HEK293 (cell line): ENCODE measurements around the gene ZNF687.
A peak's percentile ranks its signal among the peaks of the same experiment; 100 is the strongest.

Source experiments
- CTCF ChIA-PET: fragments of 350-600 bp; formaldehyde crosslinking; extraction: SDS; loops from one replicate; lab custom pipeline; 2021; ENCODE audit warnings: antibody characterized with exemption; lab: Yijun Ruan, JAX
- POLR2A ChIA-PET: fragments of 300-600 bp; formaldehyde crosslinking; extraction: SDS; loops from one replicate; lab custom pipeline; 2020; ENCODE audit warnings: antibody characterized with exemption, inconsistent platforms; lab: Yijun Ruan, JAX
- H3K27ac ChIP-seq: fragments of 200-500 bp; sonication (Bioruptor generic); 2 replicates; pipeline ENCODE4 v1.5.1; 2014; ENCODE audit warnings: low read depth, low read length, control low read depth, inconsistent platforms; ENCODE audit errors: extremely low read depth
- H3K36me3 ChIP-seq, 2 experiments: fragments of 200-500 bp in 1 of 2; sonication (Bioruptor generic) in 1 of 2; 1 replicate in 1 of 2; 2 replicates in 1 of 2; pipeline ENCODE4 v1.5.1; 2014 to 2017; ENCODE audit warnings: inconsistent platforms in 2 of 2, low read length in 2 of 2; ENCODE audit not compliant: control insufficient read depth in 2 of 2, insufficient read depth in 1 of 2
- H3K4me1 ChIP-seq: fragments of 200-500 bp; sonication (Bioruptor generic); 2 replicates; pipeline ENCODE4 v1.5.1; 2014; ENCODE audit warnings: mild to moderate bottlenecking, low read length, inconsistent platforms; ENCODE audit not compliant: control insufficient read depth, insufficient read depth
- H3K4me3 ChIP-seq: 2 replicates; pipeline ENCODE4 v1.5.1; 2011; ENCODE audit warnings: low read depth, mild to moderate bottlenecking, control low read depth, low read length, moderate library complexity
- H3K9me3 ChIP-seq: fragments of 200-500 bp; sonication (Bioruptor generic); 2 replicates; pipeline ENCODE4 v1.5.1; 2014; ENCODE audit warnings: low read depth, low read length, inconsistent platforms; ENCODE audit not compliant: control insufficient read depth, insufficient read depth
- BCL11A ChIP-seq: fragments of 450-650 bp; formaldehyde crosslinking; IDR thresholded peaks from 2 replicates; pipeline ENCODE4 v1.5.1; 2016; ENCODE audit warnings: low read depth, missing biosample characterization, missing genetic modification characterization
- CTCF ChIP-seq: fragments of 450-650 bp; formaldehyde crosslinking; IDR thresholded peaks from 2 replicates; pipeline ENCODE4 v1.5.1; 2016; ENCODE audit warnings: missing biosample characterization, missing genetic modification characterization
- GLIS1 ChIP-seq: fragments of 450-650 bp; formaldehyde crosslinking; IDR thresholded peaks from 2 replicates; pipeline ENCODE4 v1.5.1; 2016; ENCODE audit warnings: missing biosample characterization, missing genetic modification characterization
- KLF1 ChIP-seq: fragments of 450-650 bp; formaldehyde crosslinking; IDR thresholded peaks from 2 replicates; pipeline ENCODE4 v1.5.1; 2016; ENCODE audit warnings: missing biosample characterization, missing genetic modification characterization
- PATZ1 ChIP-seq: fragments of 450-650 bp; formaldehyde crosslinking; IDR thresholded peaks from 2 replicates; pipeline ENCODE4 v1.5.1; 2016; ENCODE audit warnings: missing biosample characterization, missing genetic modification characterization
- SALL2 ChIP-seq: fragments of 450-650 bp; formaldehyde crosslinking; IDR thresholded peaks from 2 replicates; pipeline ENCODE4 v1.5.0; 2017; ENCODE audit warnings: missing biosample characterization, mild to moderate bottlenecking, missing genetic modification characterization, borderline replicate concordance
- ZBTB1 ChIP-seq: fragments of 450-650 bp; formaldehyde crosslinking; IDR thresholded peaks from 2 replicates; pipeline ENCODE4 v1.5.1; 2016; ENCODE audit warnings: missing biosample characterization, missing genetic modification characterization
- ZIC2 ChIP-seq: fragments of 450-650 bp; formaldehyde crosslinking; IDR thresholded peaks from 2 replicates; pipeline ENCODE4 v1.5.1; 2016; ENCODE audit warnings: missing biosample characterization, missing genetic modification characterization
- ZNF121 ChIP-seq: fragments of 450-650 bp; formaldehyde crosslinking; IDR thresholded peaks from 2 replicates; pipeline ENCODE4 v1.5.1; 2016; ENCODE audit warnings: missing biosample characterization, missing genetic modification characterization
- ZNF214 ChIP-seq: fragments of 450-650 bp; formaldehyde crosslinking; IDR thresholded peaks from 2 replicates; pipeline ENCODE4 v1.5.1; 2017; ENCODE audit warnings: missing biosample characterization, mild to moderate bottlenecking, missing genetic modification characterization, borderline replicate concordance
- ZNF266 ChIP-seq: fragments of 450-650 bp; formaldehyde crosslinking; IDR thresholded peaks from 2 replicates; pipeline ENCODE4 v1.5.1; 2016; ENCODE audit warnings: missing biosample characterization, missing genetic modification characterization, low read depth
- ZNF302 ChIP-seq: fragments of 450-650 bp; formaldehyde crosslinking; IDR thresholded peaks from 2 replicates; pipeline ENCODE4 v1.5.1; 2016; ENCODE audit warnings: missing biosample characterization, missing genetic modification characterization, low read depth
- ZNF426 ChIP-seq: fragments of 450-650 bp; formaldehyde crosslinking; IDR thresholded peaks from 2 replicates; pipeline ENCODE4 v1.5.1; 2017; ENCODE audit warnings: missing biosample characterization, missing genetic modification characterization, mild to moderate bottlenecking, inconsistent platforms, moderate library complexity
- ZNF433 ChIP-seq: fragments of 450-650 bp; formaldehyde crosslinking; IDR thresholded peaks from 2 replicates; pipeline ENCODE4 v1.5.1; 2016; ENCODE audit warnings: missing biosample characterization, missing genetic modification characterization, low read depth
- ZNF571 ChIP-seq: fragments of 450-650 bp; formaldehyde crosslinking; IDR thresholded peaks from 2 replicates; pipeline ENCODE4 v1.5.0; 2017; ENCODE audit warnings: missing biosample characterization, missing genetic modification characterization
- ZNF600 ChIP-seq: fragments of 450-650 bp; formaldehyde crosslinking; IDR thresholded peaks from 2 replicates; pipeline ENCODE4 v1.5.1; 2016; ENCODE audit warnings: missing biosample characterization, missing genetic modification characterization
- ZNF610 ChIP-seq: fragments of 450-650 bp; formaldehyde crosslinking; IDR thresholded peaks from 2 replicates; pipeline ENCODE4 v1.5.1; 2016; ENCODE audit warnings: missing biosample characterization, missing genetic modification characterization, borderline replicate concordance
- ZNF660 ChIP-seq: fragments of 450-650 bp; IDR thresholded peaks from 2 replicates; pipeline ENCODE4 v1.5.1; 2018; ENCODE audit warnings: missing biosample characterization, mild to moderate bottlenecking, missing genetic modification characterization
- ZNF664 ChIP-seq: fragments of 450-650 bp; formaldehyde crosslinking; IDR thresholded peaks from 2 replicates; pipeline ENCODE4 v1.5.1; 2016; ENCODE audit warnings: missing biosample characterization, missing genetic modification characterization
- ZNF670 ChIP-seq: fragments of 450-650 bp; formaldehyde crosslinking; IDR thresholded peaks from 2 replicates; pipeline ENCODE4 v1.5.1; 2016; ENCODE audit warnings: missing biosample characterization, missing genetic modification characterization, low read depth

ZNF687 gene

GRCh38 chr1:151286619-151287340 lies 4.7 kb downstream of the ZNF687 start (continued):
- no peak for TF ChIP-seq CTCF
- no peak for TF ChIP-seq ZBTB1 (tag by site-specific recombination)
- TF ChIP-seq ZNF433 (tag by site-specific recombination): no peak
- no peak for TF ChIP-seq ZNF660 (tag by site-specific recombination)
- no peak for TF ChIP-seq KLF1 (tag by site-specific recombination)
- no peak for TF ChIP-seq ZNF426 (tag by site-specific recombination)
- TF ChIP-seq BCL11A (tag by site-specific recombination): no peak
- 0 out of 2 replicates have a peak, but pooled peaks have one; percentile 39 for TF ChIP-seq PATZ1 (tag by site-specific recombination)
- TF ChIP-seq ZNF664 (tag by site-specific recombination): no peak
- no peak for TF ChIP-seq ZNF670 (tag by site-specific recombination)
- peak; percentile 56 for TF ChIP-seq ZIC2 (tag by site-specific recombination)
- no peak for TF ChIP-seq ZNF302 (tag by site-specific recombination)
- no peak; the same call in 1 of the 2 replicates for TF ChIP-seq GLIS1 (tag by site-specific recombination)

GRCh38 chr1:151287341-151287699 lies 5.2 kb downstream of the ZNF687 start:
- Histone ChIP-seq H3K4me1 (no peaks in the 10 kb centered on the region), H3K27ac (no peak overlapping the region), H3K4me3 (no peak overlapping the region), H3K36me3 (peaks cover 0 to 80% of the 10 kb centered on the region in 2 experiments; a peak in 2 of 3 replicates), H3K9me3 (no peaks in the 10 kb centered on the region)
- TF ChIP-seq ZNF121 (tag by site-specific recombination): no peak
- TF ChIP-seq ZNF266 (tag by site-specific recombination): no peak
- TF ChIP-seq ZNF600 (tag by site-specific recombination): peak; percentile 60
- TF ChIP-seq ZNF571 (tag by site-specific recombination): no peak
- TF ChIP-seq ZNF610 (tag by site-specific recombination): no peak
- no peak for TF ChIP-seq ZNF214 (tag by site-specific recombination)
- no peak for TF ChIP-seq SALL2 (tag by site-specific recombination)
- POLR2A ChIA-PET: interaction anchor here (0.7 kb wide), 1 partner anchor 33 kb away, joined by 3 read pairs; the partner anchor contains the start of gene PSMD4
- CTCF ChIA-PET: interaction anchor here (0.6 kb wide), 1 partner anchor 93 kb away, joined by 3 read pairs; no protein-coding TSS in a partner anchor
